GM23248 (cell line): ENCODE measurements around the gene OR2A2. TPM values are rescaled to one million over a fixed set of nuclear protein-coding genes. Genes with fewer than 3 reads are reported as not detected.

Experiments used
- DNase-seq: peaks from one replicate; pipeline ENCODE4 v3.0.0-alpha.2; 2015
- H2AFZ ChIP-seq: fragments of 200-600 bp; sonication (generic); 2 replicates; pipeline ENCODE4 v1.6.1; 2016; ENCODE audit warnings: antibody characterized with exemption
- H3F3A ChIP-seq: fragments of 200-600 bp; sonication (generic); 2 replicates; pipeline ENCODE4 v1.6.1; 2016; ENCODE audit warnings: mild to moderate bottlenecking, antibody characterized with exemption, mixed run types; ENCODE audit not compliant: insufficient read depth
- H3K27ac ChIP-seq: fragments of 200-600 bp; sonication (generic); 2 replicates; pipeline ENCODE4 v1.5.1; 2016; ENCODE audit warnings: mild to moderate bottlenecking
- H3K27me3 ChIP-seq: fragments of 200-600 bp; sonication (generic); replicated peaks from 2 replicates; pipeline ENCODE4 v1.6.1; 2016; ENCODE audit warnings: mild to moderate bottlenecking; ENCODE audit not compliant: insufficient read depth
- H3K36me3 ChIP-seq: fragments of 200-600 bp; sonication (generic); 2 replicates; pipeline ENCODE4 v1.6.1; 2016; ENCODE audit warnings: low read depth, mild to moderate bottlenecking
- H3K4me1 ChIP-seq: fragments of 200-600 bp; sonication (generic); 2 replicates; pipeline ENCODE4 v1.6.1; 2016; ENCODE audit warnings: mild to moderate bottlenecking; ENCODE audit not compliant: insufficient read depth
- H3K4me2 ChIP-seq: fragments of 200-600 bp; sonication (generic); one replicate; pipeline ENCODE4 v1.6.1; 2016; ENCODE audit warnings: mild to moderate bottlenecking; ENCODE audit not compliant: unreplicated experiment
- H3K4me3 ChIP-seq: fragments of 200-600 bp; sonication (generic); 2 replicates; pipeline ENCODE4 v1.5.1; 2016; ENCODE audit warnings: mild to moderate bottlenecking
- H3K79me2 ChIP-seq: fragments of 200-600 bp; sonication (generic); 2 replicates; pipeline ENCODE4 v1.6.1; 2016; ENCODE audit warnings: mild to moderate bottlenecking; ENCODE audit not compliant: insufficient read depth
- H3K9ac ChIP-seq: fragments of 200-600 bp; sonication (generic); 2 replicates; pipeline ENCODE4 v1.6.1; 2016; ENCODE audit warnings: mild to moderate bottlenecking
- H3K9me2 ChIP-seq: fragments of 200-600 bp; sonication (generic); 2 replicates; pipeline ENCODE4 v1.6.1; 2016; ENCODE audit warnings: mixed run types, mild to moderate bottlenecking, moderate library complexity; ENCODE audit not compliant: insufficient read depth
- H3K9me3 ChIP-seq: fragments of 200-600 bp; sonication (generic); one replicate; pipeline ENCODE4 v1.6.1; 2017; ENCODE audit warnings: low read depth
- H4K20me1 ChIP-seq: fragments of 200-600 bp; sonication (generic); 2 replicates; pipeline ENCODE4 v1.6.0; 2016; ENCODE audit not compliant: insufficient read depth
- EZH2 ChIP-seq: fragments of 200-600 bp; sonication (generic); IDR thresholded peaks from 2 replicates; pipeline ENCODE4 v1.6.1; 2018; ENCODE audit warnings: antibody characterized with exemption, mild to moderate bottlenecking; ENCODE audit not compliant: insufficient read depth, poor library complexity, severe bottlenecking
- EZH2phosphoT487 ChIP-seq: fragments of 200-600 bp; sonication (generic); IDR thresholded peaks from 2 replicates; pipeline ENCODE4 v1.6.1; 2018; ENCODE audit warnings: antibody characterized with exemption, moderate library complexity, mild to moderate bottlenecking, low read depth; ENCODE audit not compliant: insufficient read depth
- WGBS, 2 experiments: methylation state at CpG; one replicate each; pipeline ENCODE4 v1.1.6; 2015 to 2017; ENCODE audit warnings: low lambda C conversion rate in 2 of 2, low coverage in 1 of 2; ENCODE audit errors: missing lambda C conversion rate in 2 of 2; 5-methylcytosine and 5-hydroxymethylcytosine counted together
- in situ Hi-C: fragments of 300-500 bp; cut with MboI; formaldehyde crosslinking; loops from 2 replicates; pipeline ENCODE4 v1.15.0; 2020
- polyA plus RNA-seq: library from polyadenylated mRNA; unstranded; fragments of >200 nt; fragmentation: Nextera tagmentation; extraction: Ambion mirVana; gene quantifications from 2 replicates; pipeline ENCODE4 v1.2.1, GENCODE V29; 2016
- total RNA-seq: library from RNA; depleted of rRNA; stranded (reverse); fragments of >200 nt; shearing (Covaris generic); gene quantifications from 2 replicates; pipeline ENCODE4 v1.2.3, GENCODE V29; 2014

Gene OR2A2
- total and polyA plus RNA-seq, 2 experiments from 2014 or later, result not detected

GRCh38 chr7:144074374-144074773 lies 35.0 kb upstream of the OR2A2 start:
- Histone ChIP-seq H4K20me1 (no peaks in the 10 kb centered on the region), H3K27me3 (no peaks in the 10 kb centered on the region), H3K4me2 (no peak overlapping the region), H3K4me3 (no peak overlapping the region), H3K4me1 (no peaks in the 10 kb centered on the region), H3K9me3 (no peaks in the 10 kb centered on the region), H2AFZ (no peak overlapping the region), H3F3A (no peaks in the 10 kb centered on the region), H3K27ac (no peak overlapping the region), H3K79me2 (no peaks in the 10 kb centered on the region), H3K36me3 (no peaks in the 10 kb centered on the region), H3K9me2 (no peaks in the 10 kb centered on the region), H3K9ac (no peak overlapping the region)
- in situ Hi-C loops, result no loop called here
- 63 to 65% methylated on average over 8 of the region's 8 CpGs for WGBS, 2 experiments
- DNase-seq, result no peak
- TF ChIP-seq EZH2, result no peak
- no peak for TF ChIP-seq EZH2phosphoT487

- no peak within 1 kb of the TSS for H3K27ac ChIP-seq
- no peaks in the 10 kb centered on the region for H3K4me1 ChIP-seq
- TF ChIP-seq EZH2phosphoT487 (no peak), EZH2 (no peak)
- no peaks in the 10 kb centered on the region for H3K9me3 ChIP-seq
- no peak within 1 kb of the TSS for H3K4me2 ChIP-seq
- no peak for DNase-seq
- WGBS, 2 experiments, result 59 to 62% methylated on average over 2 of the region's 2 CpGs
- no peaks in the 10 kb centered on the region for H3K79me2 ChIP-seq
- H3K9me2 ChIP-seq, result no peaks in the 10 kb centered on the region
- H3K9ac ChIP-seq, result no peak within 1 kb of the TSS
- H3K4me3 ChIP-seq, result no peak within 1 kb of the TSS
- no peaks in the 10 kb centered on the region for H3F3A ChIP-seq
- H3K27me3 ChIP-seq, result no peaks in the 10 kb centered on the region
- H4K20me1 ChIP-seq, result no peaks in the 10 kb centered on the region
- no peaks in the 10 kb centered on the region for H3K36me3 ChIP-seq
- no peak within 1 kb of the TSS for H2AFZ ChIP-seq
- in situ Hi-C loops, result no loop called here
These were observed 23.4 kb upstream of the OR2A2 start, which contains the start of gene OR2A12 for GRCh38 chr7:144085978-144086377. Gene OR2A12 (plus strand): TSS chr7:144086278. CDS start chr7:144095108, 8,830 bp downstream.

GRCh38 chr7:144086730-144087129 lies 22.7 kb upstream of the OR2A2 start:
- H3K27ac ChIP-seq, result no peak overlapping the region
- H3K79me2 ChIP-seq, result no peaks in the 10 kb centered on the region
- no peaks in the 10 kb centered on the region for H3K9me3 ChIP-seq
- H2AFZ ChIP-seq, result no peak overlapping the region
- no peaks in the 10 kb centered on the region for H3K36me3 ChIP-seq
- H3K4me3 ChIP-seq, result no peak overlapping the region
- no peaks in the 10 kb centered on the region for H3K9me2 ChIP-seq
- no peaks in the 10 kb centered on the region for H4K20me1 ChIP-seq
- H3K27me3 ChIP-seq, result no peaks in the 10 kb centered on the region
- TF ChIP-seq EZH2phosphoT487 (no peak), EZH2 (no peak)
- in situ Hi-C loops, result no loop called here
- WGBS, 2 experiments, result 44% methylated on average over 4 of the region's 4 CpGs
- H3K9ac ChIP-seq, result no peak overlapping the region
- no peak overlapping the region for H3K4me2 ChIP-seq
- H3F3A ChIP-seq, result no peaks in the 10 kb centered on the region
- H3K4me1 ChIP-seq, result no peaks in the 10 kb centered on the region
- DNase-seq, result no peak

- H3K9ac ChIP-seq, result no peak overlapping the region
- H3F3A ChIP-seq, result no peaks in the 10 kb centered on the region
- TF ChIP-seq EZH2phosphoT487 (no peak), EZH2 (no peak)
- 3 to 6% methylated on average over 1 of the region's 1 CpG for WGBS, 2 experiments
- H3K4me1 ChIP-seq, result no peaks in the 10 kb centered on the region
- no peaks in the 10 kb centered on the region for H4K20me1 ChIP-seq
- no peaks in the 10 kb centered on the region for H3K9me3 ChIP-seq
- in situ Hi-C loops, result no loop called here
- H3K27me3 ChIP-seq, result no peaks in the 10 kb centered on the region
- no peaks in the 10 kb centered on the region for H3K79me2 ChIP-seq
- no peaks in the 10 kb centered on the region for H3K36me3 ChIP-seq
- no peaks in the 10 kb centered on the region for H3K9me2 ChIP-seq
- H3K27ac ChIP-seq, result no peak overlapping the region
- no peak overlapping the region for H2AFZ ChIP-seq
- H3K4me2 ChIP-seq, result no peak overlapping the region
- DNase-seq, result no peak
- H3K4me3 ChIP-seq, result no peak overlapping the region
These were observed 22.2 kb upstream of the OR2A2 start for GRCh38 chr7:144087230-144087629.

- no peaks in the 10 kb centered on the region for H3K36me3 ChIP-seq
- no peaks in the 10 kb centered on the region for H3K4me1 ChIP-seq
- H4K20me1 ChIP-seq, result no peaks in the 10 kb centered on the region
- H3K9ac ChIP-seq, result no peak overlapping the region
- no peaks in the 10 kb centered on the region for H3K9me2 ChIP-seq
- TF ChIP-seq EZH2phosphoT487 (no peak), EZH2 (no peak)
- H3K4me3 ChIP-seq, result no peak overlapping the region
- H3K27me3 ChIP-seq, result no peaks in the 10 kb centered on the region
- H2AFZ ChIP-seq, result no peak overlapping the region
- DNase-seq, result no peak
- no peaks in the 10 kb centered on the region for H3F3A ChIP-seq
- H3K9me3 ChIP-seq, result no peaks in the 10 kb centered on the region
- no peak overlapping the region for H3K27ac ChIP-seq
- H3K4me2 ChIP-seq, result no peak overlapping the region
- WGBS, 2 experiments, result 37 to 43% methylated on average over 3 of the region's 3 CpGs
- H3K79me2 ChIP-seq, result no peaks in the 10 kb centered on the region
- in situ Hi-C loops, result no loop called here
These were observed 18.7 kb upstream of the OR2A2 start for GRCh38 chr7:144090667-144091066.
